Activated naive CD4-positive, alpha-beta T cell treated with anti-CD3 and anti-CD28 coated beads, Interleukin-2, amount 10 ng/mL, durations not matched to agents 7 days and 5 days (primary cell): ENCODE measurements around the gene GRB10.

Experiments used
- CTCF ChIA-PET: fragments of 350-600 bp; sonication (Branson Sonifier 250); formaldehyde crosslinking; loops from one replicate; lab custom pipeline; 2021; ENCODE audit warnings: antibody characterized with exemption; lab: Charles Lee
- DNase-seq: peaks from one replicate; pipeline ENCODE4 v3.0.0-alpha.2; 2020
- H3K27ac Mint-ChIP-seq: one replicate; pipeline ENCODE4 v1.8.0; 2021; ENCODE audit warnings: mild to moderate bottlenecking, moderate library complexity, mixed read lengths
- H3K27me3 Mint-ChIP-seq: one replicate; pipeline ENCODE4 v1.8.0; 2021; ENCODE audit warnings: mild to moderate bottlenecking, mixed read lengths
- H3K36me3 Mint-ChIP-seq: one replicate; pipeline ENCODE4 v1.8.0; 2021; ENCODE audit warnings: mixed read lengths
- H3K4me1 Mint-ChIP-seq: one replicate; pipeline ENCODE4 v1.8.0; 2021; ENCODE audit warnings: mixed read lengths
- H3K4me3 Mint-ChIP-seq: one replicate; pipeline ENCODE4 v1.8.0; 2021; ENCODE audit warnings: mild to moderate bottlenecking, moderate library complexity, mixed read lengths
- H3K9me3 Mint-ChIP-seq: one replicate; pipeline ENCODE4 v1.8.0; 2021; ENCODE audit warnings: mixed read lengths

The GRB10 gene

GRCh38 chr7:50622821-50623220 is 159.9 kb downstream of the GRB10 start:
- no peak overlapping the region for H3K27ac Mint-ChIP-seq
- H3K36me3 Mint-ChIP-seq, result no peaks in the 10 kb centered on the region
- H3K4me1 Mint-ChIP-seq, result no peaks in the 10 kb centered on the region
- DNase-seq, result no peak
- no peaks in the 10 kb centered on the region for H3K9me3 Mint-ChIP-seq
- CTCF ChIA-PET, result interaction anchor here (2.2 kb wide), 1 partner anchor 10 kb away, joined by 13 read pairs; no protein-coding TSS in a partner anchor
- no peak overlapping the region for H3K4me3 Mint-ChIP-seq
- peaks cover 21% of the 10 kb centered on the region for H3K27me3 Mint-ChIP-seq

- Mint-ChIP-seq H3K27ac (no peak overlapping the region), H3K4me3 (no peak overlapping the region), H3K9me3 (no peaks in the 10 kb centered on the region), H3K36me3 (no peaks in the 10 kb centered on the region), H3K4me1 (no peaks in the 10 kb centered on the region), H3K27me3 (peaks cover 20% of the 10 kb centered on the region)
- no peak for DNase-seq
- CTCF ChIA-PET, result interaction anchor here (2.2 kb wide), 1 partner anchor 11 kb away, joined by 13 read pairs; no protein-coding TSS in a partner anchor
Measured at GRCh38 chr7:50621973-50622490, 160.7 kb downstream of the GRB10 start.

DNA sequence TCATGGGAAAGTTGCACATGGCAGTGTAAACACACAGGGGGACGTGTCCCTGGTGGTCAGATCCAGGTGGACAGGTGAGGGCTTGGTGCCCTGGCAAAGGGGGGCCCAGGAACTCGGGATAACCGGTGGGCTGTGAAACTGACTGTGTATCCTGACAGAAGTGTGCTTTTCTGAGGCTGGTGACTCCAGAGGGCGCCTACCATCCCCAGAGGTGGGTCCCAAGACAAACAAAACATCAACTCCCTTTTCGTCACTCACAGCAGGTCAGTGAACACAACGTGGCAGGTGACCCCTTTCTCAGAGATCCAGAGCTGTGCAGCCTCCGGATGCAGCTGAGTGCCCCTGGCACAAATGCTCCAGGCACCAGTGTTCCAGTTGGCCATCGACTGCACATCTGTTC is 161.5 kb downstream of the GRB10 start:
- Mint-ChIP-seq H3K36me3 (no peaks in the 10 kb centered on the region), H3K4me1 (no peaks in the 10 kb centered on the region), H3K27me3 (peaks cover 16% of the 10 kb centered on the region), H3K27ac (no peak overlapping the region), H3K9me3 (no peaks in the 10 kb centered on the region), H3K4me3 (no peak overlapping the region)
- CTCF ChIA-PET, result no interaction called here
- no peak for DNase-seq

- no peak overlapping the region for H3K27ac Mint-ChIP-seq
- H3K4me3 Mint-ChIP-seq, result no peak overlapping the region
- H3K9me3 Mint-ChIP-seq, result no peaks in the 10 kb centered on the region
- H3K27me3 Mint-ChIP-seq, result peaks cover 17% of the 10 kb centered on the region
- H3K36me3 Mint-ChIP-seq, result no peaks in the 10 kb centered on the region
- DNase-seq, result no peak
- CTCF ChIA-PET, result interaction anchor here (1.3 kb wide), 1 partner anchor 152 kb away, joined by 3 read pairs; no protein-coding TSS in a partner anchor
- H3K4me1 Mint-ChIP-seq, result no peaks in the 10 kb centered on the region
Measured at GRCh38 chr7:50620433-50620832, 162.3 kb downstream of the GRB10 start.

GRCh38 chr7:50619684-50620083 is 163.0 kb downstream of the GRB10 start:
- Mint-ChIP-seq H3K4me3 (no peak overlapping the region), H3K9me3 (no peaks in the 10 kb centered on the region), H3K4me1 (peaks cover 2% of the 10 kb centered on the region), H3K27ac (no peak overlapping the region), H3K36me3 (no peaks in the 10 kb centered on the region), H3K27me3 (peaks cover 21% of the 10 kb centered on the region)
- DNase-seq, result no peak
- CTCF ChIA-PET, result interaction anchor here (1.3 kb wide), 1 partner anchor 151 kb away, joined by 3 read pairs; no protein-coding TSS in a partner anchor

DNA sequence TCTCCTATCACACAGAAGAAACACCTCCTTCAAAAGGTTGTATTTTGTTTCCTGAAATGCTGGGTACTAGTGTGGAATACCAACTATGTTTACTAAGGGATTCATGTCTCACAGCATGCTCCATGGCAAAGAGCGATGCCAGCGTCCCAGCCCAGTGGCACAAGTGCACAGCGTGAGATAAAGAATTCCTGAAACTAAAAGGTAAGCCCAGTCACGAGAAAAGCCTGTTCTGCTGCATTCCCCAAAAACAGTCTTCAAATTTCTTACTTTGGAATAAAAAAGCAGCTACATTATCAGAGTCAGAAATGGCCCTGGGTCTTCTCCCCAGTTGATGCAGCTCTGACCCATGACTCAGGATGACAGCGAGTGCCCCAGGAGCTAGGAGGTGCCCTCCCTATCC is 164.4 kb downstream of the GRB10 start:
- no peak for DNase-seq
- Mint-ChIP-seq H3K27ac (no peak overlapping the region), H3K36me3 (no peaks in the 10 kb centered on the region), H3K4me1 (peaks cover 8% of the 10 kb centered on the region), H3K4me3 (no peak overlapping the region), H3K9me3 (no peaks in the 10 kb centered on the region), H3K27me3 (peaks cover 23% of the 10 kb centered on the region)
- CTCF ChIA-PET, result interaction anchor here (0.9 to 1.6 kb wide), 3 partner anchors 15 to 523 kb away, joined by 3 to 6 read pairs (median 4); no protein-coding TSS in a partner anchor

GRCh38 chr7:50615519-50616080 is 167.1 kb downstream of the GRB10 start:
- H3K27ac Mint-ChIP-seq, result no peak overlapping the region
- H3K4me1 Mint-ChIP-seq, result peaks cover 19% of the 10 kb centered on the region
- CTCF ChIA-PET, result interaction anchor here (0.6 to 3.3 kb wide), 17 partner anchors 10 to 545 kb away, joined by 3 to 42 read pairs (median 4); partner anchors contain the start of gene ZPBP
- DNase-seq, result no peak
- H3K36me3 Mint-ChIP-seq, result peaks cover 4% of the 10 kb centered on the region
- peaks cover 20% of the 10 kb centered on the region for H3K27me3 Mint-ChIP-seq
- H3K9me3 Mint-ChIP-seq, result no peaks in the 10 kb centered on the region
- no peak overlapping the region for H3K4me3 Mint-ChIP-seq

DNA sequence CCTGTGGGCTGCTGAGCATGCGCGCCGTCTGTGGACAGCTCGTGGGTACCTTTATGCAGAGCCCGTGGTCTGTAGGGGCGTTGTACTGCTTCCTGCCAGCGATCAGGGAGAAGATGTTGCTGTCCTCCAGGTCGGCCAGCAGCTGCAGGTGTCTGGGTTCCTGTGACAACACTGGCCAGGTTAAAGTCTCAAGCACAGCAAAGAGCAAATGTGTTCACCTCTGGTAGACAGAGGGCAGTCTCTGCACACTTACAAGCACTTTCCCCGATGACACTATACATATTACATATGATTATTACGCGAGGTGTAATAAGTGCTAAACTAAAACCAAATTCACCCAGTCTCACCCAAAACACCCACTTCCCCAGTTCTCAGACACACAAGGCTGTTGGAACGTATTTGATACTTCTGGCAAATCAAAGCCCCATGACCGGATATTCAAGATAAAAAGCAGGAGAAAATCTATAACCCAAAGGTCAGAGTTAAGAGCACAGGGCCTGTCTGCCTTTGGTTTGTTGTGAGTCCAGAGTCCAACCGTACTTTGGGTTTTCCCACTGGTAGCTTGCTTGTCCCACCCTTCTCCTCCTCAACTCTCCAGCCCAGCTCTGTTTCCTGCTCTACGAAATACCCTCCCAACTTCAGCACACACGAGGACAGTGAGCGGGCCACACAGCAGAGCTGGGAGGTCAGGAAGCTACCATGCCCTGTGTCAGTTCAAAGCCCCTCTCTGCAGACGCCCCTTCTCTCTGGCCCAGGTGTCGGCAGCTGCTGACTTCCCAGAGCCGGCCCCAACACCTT is 167.8 kb downstream of the GRB10 start:
- no peak for DNase-seq
- CTCF ChIA-PET, result interaction anchor here (0.6 to 3.3 kb wide), 21 partner anchors 10 to 546 kb away, joined by 3 to 42 read pairs (median 4); partner anchors contain the start of gene ZPBP
- peaks cover 20% of the 10 kb centered on the region for H3K27me3 Mint-ChIP-seq
- no peak overlapping the region for H3K27ac Mint-ChIP-seq
- no peak overlapping the region for H3K4me3 Mint-ChIP-seq
- peaks cover 26% of the 10 kb centered on the region for H3K4me1 Mint-ChIP-seq
- peaks cover 6% of the 10 kb centered on the region for H3K36me3 Mint-ChIP-seq
- no peaks in the 10 kb centered on the region for H3K9me3 Mint-ChIP-seq

GRCh38 chr7:50613473-50613872 is 169.2 kb downstream of the GRB10 start:
- CTCF ChIA-PET, result interaction anchor here (2.3 to 3.7 kb wide), 3 partner anchors 19 to 145 kb away, joined by 6 to 23 read pairs (median 20); no protein-coding TSS in a partner anchor
- Mint-ChIP-seq H3K4me3 (no peak overlapping the region), H3K9me3 (no peaks in the 10 kb centered on the region), H3K36me3 (peaks cover 11% of the 10 kb centered on the region), H3K4me1 (peaks cover 35% of the 10 kb centered on the region), H3K27ac (no peak overlapping the region), H3K27me3 (peaks cover 13% of the 10 kb centered on the region)
- DNase-seq, result no peak

- H3K4me1 Mint-ChIP-seq, result peaks cover 43% of the 10 kb centered on the region
- peaks cover 7% of the 10 kb centered on the region for H3K9me3 Mint-ChIP-seq
- H3K4me3 Mint-ChIP-seq, result no peak overlapping the region
- peaks cover 19% of the 10 kb centered on the region for H3K36me3 Mint-ChIP-seq
- CTCF ChIA-PET, result interaction anchor here (1.0 to 3.7 kb wide), 5 partner anchors 19 to 145 kb away, joined by 5 to 23 read pairs (median 9); no protein-coding TSS in a partner anchor
- no peak overlapping the region for H3K27ac Mint-ChIP-seq
- H3K27me3 Mint-ChIP-seq, result peaks cover 11% of the 10 kb centered on the region
- DNase-seq, result no peak
Measured at GRCh38 chr7:50612704-50613103, 170.0 kb downstream of the GRB10 start.

- CTCF ChIA-PET, result interaction anchor here (0.7 to 3.7 kb wide), 8 partner anchors 16 to 552 kb away, joined by 3 to 23 read pairs (median 4); no protein-coding TSS in a partner anchor
- Mint-ChIP-seq H3K9me3 (peaks cover 15% of the 10 kb centered on the region), H3K36me3 (peaks cover 27% of the 10 kb centered on the region), H3K4me3 (no peak overlapping the region), H3K27ac (peak overlapping the region; percentile 74), H3K4me1 (peaks cover 48% of the 10 kb centered on the region), H3K27me3 (peaks cover 11% of the 10 kb centered on the region)
- DNase-seq, result peak; percentile 74
Measured at GRCh38 chr7:50610521-50611277, 172.0 kb downstream of the GRB10 start.

DNA sequence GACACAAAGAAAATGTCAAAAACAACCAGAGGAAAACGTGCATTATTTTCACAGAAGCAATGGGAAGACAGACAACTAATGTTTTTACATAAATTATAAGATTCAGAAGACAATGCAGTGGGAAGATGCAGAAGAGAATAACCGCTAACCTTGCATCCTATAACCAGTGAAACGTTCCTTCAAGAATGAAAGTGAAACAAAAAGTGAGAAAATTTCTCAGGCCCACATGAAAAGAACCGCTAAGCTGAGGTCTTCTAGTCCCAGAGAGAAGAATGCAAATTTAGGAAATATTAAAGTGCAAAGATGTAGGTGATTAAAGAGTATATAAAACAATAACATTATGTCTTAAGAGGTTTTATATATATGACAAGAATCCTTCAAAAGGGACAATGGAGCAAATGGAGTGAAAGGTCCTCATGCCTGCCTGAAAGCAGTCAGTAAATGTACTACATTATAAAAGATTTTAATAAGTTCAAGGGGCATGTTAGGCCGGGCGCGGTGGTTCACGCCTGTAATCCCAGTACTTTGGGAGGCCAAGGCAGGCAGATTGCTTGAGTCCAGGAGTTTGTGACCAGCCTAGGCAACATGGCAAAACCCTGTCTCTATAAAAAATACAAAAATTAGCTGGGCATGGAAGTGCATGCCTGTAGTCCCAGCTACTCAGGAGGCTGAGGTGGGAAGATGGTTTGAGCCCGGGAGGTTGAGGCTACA is 174.3 kb downstream of the GRB10 start:
- peaks cover 15% of the 10 kb centered on the region for H3K9me3 Mint-ChIP-seq
- CTCF ChIA-PET, result interaction anchor here (1.1 to 1.5 kb wide), 2 partner anchors 10 to 140 kb away, joined by 3 to 4 read pairs; no protein-coding TSS in a partner anchor
- DNase-seq, result no peak
- H3K27me3 Mint-ChIP-seq, result peaks cover 11% of the 10 kb centered on the region
- H3K36me3 Mint-ChIP-seq, result peaks cover 27% of the 10 kb centered on the region
- no peak overlapping the region for H3K4me3 Mint-ChIP-seq
- H3K4me1 Mint-ChIP-seq, result peaks cover 40% of the 10 kb centered on the region
- H3K27ac Mint-ChIP-seq, result peak overlapping the region; percentile 64
